ENCODE results near the gene LPAR5. TPM values are rescaled to one million over a fixed set of nuclear protein-coding genes. Genes with fewer than 3 reads are reported as not detected.
A peak's percentile ranks its signal among the peaks of the same experiment; 100 is the strongest.

The LPAR5 gene
- total and polyA plus RNA-seq, 2 of the 8 experiments (the other 6 are each of a cell fraction or from before 2014, with no cell fraction given) = 0.22 to 0.24 TPM

GRCh38 chr12:6608592-6609281 lies 27.0 kb downstream of the LPAR5 start:
- 87% methylated on average over 8 of the region's 8 CpGs; no CpG with 5 or more reads in 1 of the 2 experiments for WGBS, 2 experiments (ENCODE audit: extremely low coverage in 1 of 2, insufficient coverage in 1 of 2, insufficient read length in 1 of 2, insufficient replicate concordance in 2 of 2, low coverage in 1 of 2, low lambda C conversion rate in 2 of 2, missing lambda C conversion rate in 1 of 2)
- H3K56ac ChIP-seq (replicated peaks; ENCODE audit: insufficient read length, low read depth, low read length) = no peak overlapping the region
- no peak overlapping the region for H4K5ac ChIP-seq (ENCODE audit: insufficient read length, low read depth, low read length)
- H3K4ac ChIP-seq (replicated peaks; ENCODE audit: insufficient read length, low read depth, low read length) = peak overlapping the region; percentile 1
- no peak overlapping the region for H3K4me2 ChIP-seq (ENCODE audit: insufficient read depth in 1 of 2, low read depth in 2 of 2, low read length in 2 of 2)
- H3K4me1 ChIP-seq (replicated peaks in 1 of 4; ENCODE audit: control insufficient read depth in 3 of 4, insufficient read depth in 4 of 4, low read length in 3 of 4) = peaks cover 22 to 36% (median 26%) of the 10 kb centered on the region in 4 experiments
- no peak overlapping the region for H2BK20ac ChIP-seq (ENCODE audit: low read length)
- no peak overlapping the region for H3K4me3 ChIP-seq (ENCODE audit: extremely low read depth in 1 of 4, insufficient read depth in 2 of 4, low read depth in 3 of 4, low read length in 4 of 4)
- DNase-seq (ENCODE audit: low read depth in 1 of 2, low spot score in 2 of 2) = no peak
- H4K91ac ChIP-seq (replicated peaks; ENCODE audit: insufficient read length, low read length) = no peak overlapping the region
- H3K36me3 ChIP-seq (ENCODE audit: control insufficient read depth in 2 of 4, insufficient read depth in 4 of 4, low read length in 3 of 4) = peaks cover 0 to 15% (median 4%) of the 10 kb centered on the region in 4 experiments; a peak in 5 of 8 replicates
- no peak overlapping the region for H3K14ac ChIP-seq (ENCODE audit: insufficient read length)
- no peak for TF ChIP-seq RBBP5 (IDR thresholded peaks at IDR 0.05; ENCODE audit: borderline replicate concordance, low read depth, low read length)
- no peak for TF ChIP-seq CEBPB (IDR thresholded peaks at IDR 0.05; ENCODE audit: low read depth, low read length)
- H3K27me3 ChIP-seq (replicated peaks in 1 of 4; ENCODE audit: control insufficient read depth in 3 of 4, extremely low read depth in 1 of 4, insufficient read depth in 3 of 4, low read length in 3 of 4) = no peaks in the 10 kb centered on the region
- H2BK12ac ChIP-seq (ENCODE audit: low read depth, low read length) = no peak overlapping the region
- ChIA-PET CTCF (ENCODE audit: partially characterized antibody) (interaction anchor here (0.7 to 1.4 kb wide), 5 partner anchors 36 to 221 kb away, joined by 3 to 5 read pairs (median 3); no protein-coding TSS in a partner anchor), POLR2A (ENCODE audit: partially characterized antibody) (interaction anchor here (0.6 to 2.3 kb wide), 10 partner anchors 12 to 242 kb away, joined by 3 to 18 read pairs (median 4); partner anchors contain the start of genes GAPDH, MLF2 and NOP2)
- H3K23ac ChIP-seq (ENCODE audit: insufficient read length) = no peak overlapping the region
- no peak overlapping the region for H3K27ac ChIP-seq (ENCODE audit: low read depth, low read length)
- H3K9ac ChIP-seq (replicated peaks in 1 of 4; ENCODE audit: extremely low read depth in 1 of 4, low read depth in 3 of 4, low read length in 3 of 4) = no peak overlapping the region
- H2AFZ ChIP-seq (ENCODE audit: low read length) = no peak overlapping the region
- FAIRE-seq = no peak
- H3K18ac ChIP-seq (ENCODE audit: extremely low read depth, low read length) = no peak overlapping the region
- H2AK5ac ChIP-seq (ENCODE audit: low read depth, low read length) = no peak overlapping the region; the same call in 1 of the 2 replicates
- no peak overlapping the region for H2BK120ac ChIP-seq (replicated peaks; ENCODE audit: low read depth, low read length)
- H2BK5ac ChIP-seq (ENCODE audit: low read depth, low read length) = no peak overlapping the region
- H3K79me2 ChIP-seq (ENCODE audit: control insufficient read depth in 1 of 2, insufficient read depth in 2 of 2, low read length in 2 of 2) = peaks cover 22 to 26% of the 10 kb centered on the region in 2 experiments
- peaks cover 5% of the 10 kb centered on the region for H3K79me1 ChIP-seq (ENCODE audit: low read depth, low read length)
- peaks cover 12 to 17% of the 10 kb centered on the region in 2 experiments for H4K20me1 ChIP-seq (replicated peaks in 1 of 2; ENCODE audit: control insufficient read depth in 1 of 2, insufficient read depth in 2 of 2, low read length in 2 of 2)
- peaks cover 19% of the 10 kb centered on the region; the same call in 1 of the 2 replicates for H3K23me2 ChIP-seq (ENCODE audit: low read depth, low read length)
- H3K9me3 ChIP-seq (ENCODE audit: insufficient read depth in 2 of 2, low read depth in 1 of 2, low read length in 1 of 2) = no peaks in the 10 kb centered on the region
- H2BK15ac ChIP-seq (ENCODE audit: low read length) = peak overlapping the region; percentile 61; the same call in 1 of the 2 replicates
- no peak overlapping the region for H4K8ac ChIP-seq (ENCODE audit: extremely low read depth, insufficient read depth, low read length)

Measured in H1 (cell line).